Panc1 (cell line): ENCODE data around the gene CA10. TPM values are rescaled to one million over a fixed set of nuclear protein-coding genes. Genes with fewer than 3 reads are reported as not detected.

Experiments used
- ATAC-seq: fragments of 200-7000 bp; cut with Tn5 transposase; 2 replicates; pipeline ENCODE4 v1.9.1; 2020; ENCODE audit warnings: mild to moderate bottlenecking, moderate library complexity
- BruUV-seq: library from RNA; stranded (reverse); fragments of 400-500 nt; replicated peaks from 2 replicates; lab custom pipeline; 2021; lab: Mats Ljungman, UMichigan
- CTCF ChIA-PET: fragments of 300-600 bp; sonication (Branson Sonifier 250); formaldehyde crosslinking; loops from one replicate; lab custom pipeline; 2022; ENCODE audit warnings: antibody characterized with exemption; lab: Charles Lee
- POLR2A ChIA-PET: fragments of 300-600 bp; sonication (Branson Sonifier 250); formaldehyde crosslinking; loops from one replicate; lab custom pipeline; 2022; ENCODE audit warnings: antibody characterized with exemption; lab: Charles Lee
- DNase-seq: peaks from one replicate; pipeline ENCODE4 v3.0.0-alpha.2; 2010; ENCODE audit warnings: low read depth, low spot score
- H3K27ac ChIP-seq: 2 replicates; pipeline ENCODE4 v1.5.1; 2011; ENCODE audit warnings: mild to moderate bottlenecking, low read length, inconsistent platforms
- H3K27me3 ChIP-seq: fragments of 200-500 bp; sonication (Bioruptor generic); 2 replicates; pipeline ENCODE4 v1.6.0; 2014; ENCODE audit warnings: low read length, inconsistent platforms; ENCODE audit not compliant: control insufficient read depth, insufficient read depth
- H3K36me3 ChIP-seq: fragments of 200-500 bp; sonication (Bioruptor generic); 2 replicates; pipeline ENCODE4 v1.5.1; 2014; ENCODE audit warnings: inconsistent platforms, mild to moderate bottlenecking, low read length, moderate library complexity; ENCODE audit not compliant: control insufficient read depth, insufficient read depth
- H3K4me1 ChIP-seq: 2 replicates; pipeline ENCODE4 v1.5.1; 2011; ENCODE audit warnings: inconsistent platforms, mild to moderate bottlenecking, low read length, moderate library complexity; ENCODE audit not compliant: control insufficient read depth, insufficient read depth
- H3K4me3 ChIP-seq, 2 experiments: 2 replicates each; pipeline ENCODE4 v1.5.1; 2011 to 2012; ENCODE audit warnings: low read depth in 2 of 2, low read length in 2 of 2, mild to moderate bottlenecking in 2 of 2, inconsistent platforms in 1 of 2, moderate library complexity in 1 of 2
- H3K9me3 ChIP-seq: fragments of 200-500 bp; sonication (Bioruptor generic); 2 replicates; pipeline ENCODE4 v1.5.1; 2014; ENCODE audit warnings: low read depth, mild to moderate bottlenecking, inconsistent platforms, low read length, moderate library complexity; ENCODE audit not compliant: control insufficient read depth, insufficient read depth
- POLR2AphosphoS5 ChIP-seq: IDR thresholded peaks from 2 replicates; pipeline ENCODE4 v1.6.1; 2012; ENCODE audit warnings: mild to moderate bottlenecking, low read depth, low read length, moderate library complexity
- SIN3A ChIP-seq: IDR thresholded peaks from 2 replicates; pipeline ENCODE4 v1.6.1; 2012; ENCODE audit warnings: low read depth, mild to moderate bottlenecking, low read length, moderate library complexity, borderline replicate concordance; ENCODE audit not compliant: insufficient read depth
- TCF7L2 ChIP-seq: IDR thresholded peaks from 2 replicates; pipeline ENCODE4 v1.6.1; 2011; ENCODE audit warnings: mild to moderate bottlenecking, low read depth, low read length, inconsistent platforms
- in situ Hi-C: cut with HindIII; loops from 2 replicates; pipeline ENCODE4 v1.10.0; 2016; ENCODE audit warnings: low sequenced_read_pairs, low pct_unique_long_range_greater_than_20kb
- intact Hi-C: fragments of 100-400 bp; cut with micrococcal nuclease; formaldehyde crosslinking; loops from one replicate; pipeline ENCODE4 v1.10.0; 2022; ENCODE audit not compliant: unreplicated experiment
- total RNA-seq: library from RNA; stranded (reverse); gene quantifications from one replicate; pipeline ENCODE4 v1.2.1, GENCODE V29; 2021; ENCODE audit not compliant: unreplicated experiment
- TF ChIP-seq, protein P1 (sequence below): fragments of 450-650 bp; IDR thresholded peaks from 2 replicates; pipeline ENCODE4 v1.5.1; 2017; ENCODE audit warnings: mild to moderate bottlenecking
- TF ChIP-seq, protein P2 (sequence below), 2 experiments: IDR thresholded peaks; 2 replicates each; pipeline ENCODE4 v1.6.1; 2011 to 2012; ENCODE audit warnings: low read depth in 2 of 2, control low read depth in 1 of 2, low read length in 1 of 2, mild to moderate bottlenecking in 1 of 2, moderate library complexity in 1 of 2; ENCODE audit not compliant: insufficient read depth in 1 of 2

CA10 gene
- total RNA-seq, 1 experiment from 2014 or later = not detected

DNA sequence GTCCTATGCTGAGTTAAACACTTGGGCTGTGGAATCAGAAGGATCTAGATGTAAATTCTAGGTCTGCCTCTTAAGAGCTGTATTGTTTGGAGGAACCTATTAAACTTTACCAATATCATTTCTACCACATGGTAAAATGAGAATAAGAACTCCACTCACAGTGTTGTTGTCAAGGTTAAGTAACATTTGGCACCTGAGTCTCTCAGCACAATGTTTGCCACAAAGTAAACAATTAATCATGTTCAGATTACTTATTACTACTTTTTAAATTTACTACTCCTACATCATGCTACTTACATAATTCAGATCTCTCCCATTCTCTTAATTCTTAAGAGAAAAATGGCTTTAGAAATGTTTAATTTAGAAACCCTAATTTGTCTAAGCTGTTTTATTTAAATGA, 305.9 kb downstream of the CA10 start:
- Histone ChIP-seq H3K4me3 (no peak overlapping the region), H3K36me3 (no peaks in the 10 kb centered on the region), H3K4me1 (no peaks in the 10 kb centered on the region), H3K27me3 (no peaks in the 10 kb centered on the region), H3K9me3 (no peaks in the 10 kb centered on the region), H3K27ac (no peak overlapping the region)
- in situ Hi-C loops (no loop called here), intact Hi-C loops (no loop called here)
- DNase-seq (no peak), ATAC-seq (no peak)
- TF ChIP-seq, protein P1, sequence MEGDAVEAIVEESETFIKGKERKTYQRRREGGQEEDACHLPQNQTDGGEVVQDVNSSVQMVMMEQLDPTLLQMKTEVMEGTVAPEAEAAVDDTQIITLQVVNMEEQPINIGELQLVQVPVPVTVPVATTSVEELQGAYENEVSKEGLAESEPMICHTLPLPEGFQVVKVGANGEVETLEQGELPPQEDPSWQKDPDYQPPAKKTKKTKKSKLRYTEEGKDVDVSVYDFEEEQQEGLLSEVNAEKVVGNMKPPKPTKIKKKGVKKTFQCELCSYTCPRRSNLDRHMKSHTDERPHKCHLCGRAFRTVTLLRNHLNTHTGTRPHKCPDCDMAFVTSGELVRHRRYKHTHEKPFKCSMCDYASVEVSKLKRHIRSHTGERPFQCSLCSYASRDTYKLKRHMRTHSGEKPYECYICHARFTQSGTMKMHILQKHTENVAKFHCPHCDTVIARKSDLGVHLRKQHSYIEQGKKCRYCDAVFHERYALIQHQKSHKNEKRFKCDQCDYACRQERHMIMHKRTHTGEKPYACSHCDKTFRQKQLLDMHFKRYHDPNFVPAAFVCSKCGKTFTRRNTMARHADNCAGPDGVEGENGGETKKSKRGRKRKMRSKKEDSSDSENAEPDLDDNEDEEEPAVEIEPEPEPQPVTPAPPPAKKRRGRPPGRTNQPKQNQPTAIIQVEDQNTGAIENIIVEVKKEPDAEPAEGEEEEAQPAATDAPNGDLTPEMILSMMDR = no peak
- TF ChIP-seq POLR2AphosphoS5 (no peak), TCF7L2 (no peak), SIN3A (no peak)
- TF ChIP-seq, protein P2, sequence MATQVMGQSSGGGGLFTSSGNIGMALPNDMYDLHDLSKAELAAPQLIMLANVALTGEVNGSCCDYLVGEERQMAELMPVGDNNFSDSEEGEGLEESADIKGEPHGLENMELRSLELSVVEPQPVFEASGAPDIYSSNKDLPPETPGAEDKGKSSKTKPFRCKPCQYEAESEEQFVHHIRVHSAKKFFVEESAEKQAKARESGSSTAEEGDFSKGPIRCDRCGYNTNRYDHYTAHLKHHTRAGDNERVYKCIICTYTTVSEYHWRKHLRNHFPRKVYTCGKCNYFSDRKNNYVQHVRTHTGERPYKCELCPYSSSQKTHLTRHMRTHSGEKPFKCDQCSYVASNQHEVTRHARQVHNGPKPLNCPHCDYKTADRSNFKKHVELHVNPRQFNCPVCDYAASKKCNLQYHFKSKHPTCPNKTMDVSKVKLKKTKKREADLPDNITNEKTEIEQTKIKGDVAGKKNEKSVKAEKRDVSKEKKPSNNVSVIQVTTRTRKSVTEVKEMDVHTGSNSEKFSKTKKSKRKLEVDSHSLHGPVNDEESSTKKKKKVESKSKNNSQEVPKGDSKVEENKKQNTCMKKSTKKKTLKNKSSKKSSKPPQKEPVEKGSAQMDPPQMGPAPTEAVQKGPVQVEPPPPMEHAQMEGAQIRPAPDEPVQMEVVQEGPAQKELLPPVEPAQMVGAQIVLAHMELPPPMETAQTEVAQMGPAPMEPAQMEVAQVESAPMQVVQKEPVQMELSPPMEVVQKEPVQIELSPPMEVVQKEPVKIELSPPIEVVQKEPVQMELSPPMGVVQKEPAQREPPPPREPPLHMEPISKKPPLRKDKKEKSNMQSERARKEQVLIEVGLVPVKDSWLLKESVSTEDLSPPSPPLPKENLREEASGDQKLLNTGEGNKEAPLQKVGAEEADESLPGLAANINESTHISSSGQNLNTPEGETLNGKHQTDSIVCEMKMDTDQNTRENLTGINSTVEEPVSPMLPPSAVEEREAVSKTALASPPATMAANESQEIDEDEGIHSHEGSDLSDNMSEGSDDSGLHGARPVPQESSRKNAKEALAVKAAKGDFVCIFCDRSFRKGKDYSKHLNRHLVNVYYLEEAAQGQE (IDR thresholded peaks at IDR 0.05; ENCODE audit: insufficient read depth in 1 of 2, low read depth in 2 of 2, low read length in 1 of 2) = no peak
- POLR2A ChIA-PET = no interaction called here
- CTCF ChIA-PET = no interaction called here
- no TSS peak for BruUV-seq

DNA sequence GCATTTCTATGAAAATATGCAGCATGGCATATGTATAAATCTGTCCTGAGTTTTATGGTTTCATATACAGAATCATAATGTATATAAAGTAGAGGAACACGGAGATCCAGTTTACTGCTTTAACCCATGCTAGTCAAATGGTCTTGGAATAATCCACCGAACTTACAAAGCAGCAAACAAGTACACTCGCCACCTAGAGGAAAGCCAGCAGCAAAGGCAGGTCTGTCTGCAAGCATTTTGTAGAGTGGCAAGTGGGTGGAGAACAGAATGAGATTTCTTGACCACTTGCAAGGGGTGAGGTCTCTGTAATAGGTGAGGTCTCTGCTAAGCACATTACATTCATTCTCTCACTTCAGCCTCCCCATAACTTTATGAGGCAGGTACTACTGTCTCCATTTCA, 308.3 kb downstream of the CA10 start:
- in situ Hi-C loops = no loop called here
- no peak for DNase-seq

More for the DNA sequence above, 308.3 kb downstream of the CA10 start:
- TF ChIP-seq POLR2AphosphoS5 (no peak), TCF7L2 (no peak), SIN3A (no peak)
- TF ChIP-seq, protein P2 (IDR thresholded peaks at IDR 0.05; ENCODE audit: insufficient read depth in 1 of 2, low read depth in 2 of 2, low read length in 1 of 2) = no peak
- TF ChIP-seq, protein P1 = peak; percentile 38
- Histone ChIP-seq H3K4me3 (no peak overlapping the region), H3K9me3 (no peaks in the 10 kb centered on the region), H3K27me3 (no peaks in the 10 kb centered on the region), H3K36me3 (no peaks in the 10 kb centered on the region), H3K27ac (no peak overlapping the region), H3K4me1 (no peaks in the 10 kb centered on the region)
- no TSS peak for BruUV-seq
- intact Hi-C loops = no loop called here
- 0 out of 2 replicates have a peak, but pooled peaks have one; percentile 50 for ATAC-seq
- CTCF ChIA-PET = no interaction called here
- POLR2A ChIA-PET = no interaction called here
